ENCODE data around the gene CACNA1D.

Gene CACNA1D

GRCh38 chr3:53833700-53834099, 339.3 kb downstream of the CACNA1D start:
- DNase-seq = no peak

DNA sequence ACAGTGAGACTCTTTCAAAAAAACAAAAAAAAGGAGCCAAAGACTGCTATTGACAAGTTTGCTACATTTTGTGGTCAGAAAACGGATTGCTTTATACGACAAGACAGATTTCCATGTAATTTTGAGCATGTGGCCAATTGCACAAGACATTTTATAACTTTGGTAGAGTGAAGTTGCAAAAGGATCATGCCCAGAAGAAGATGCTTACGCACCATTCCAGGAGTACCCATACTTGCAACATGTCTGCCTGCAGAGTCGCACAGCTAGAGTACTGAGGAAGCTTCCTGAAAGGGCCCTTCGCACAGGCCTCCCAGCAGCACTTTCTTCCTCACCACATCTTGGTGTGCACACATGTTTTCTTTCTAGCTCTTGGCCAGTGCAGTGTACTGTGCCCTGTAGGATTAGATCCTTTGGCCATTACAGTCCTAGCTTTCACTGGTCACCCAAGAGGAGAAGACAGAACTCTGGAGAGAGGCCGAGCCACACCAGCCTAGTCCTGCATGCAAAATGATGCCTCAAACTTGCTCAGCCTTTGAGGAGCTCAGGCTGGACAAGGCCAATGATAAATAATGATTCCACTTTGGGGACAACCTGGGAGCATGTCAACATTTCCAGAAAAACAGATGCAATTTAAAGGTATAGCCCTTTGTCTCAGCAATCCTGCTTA, 340.2 kb downstream of the CACNA1D start:
- DNase-seq = no peak

DNA sequence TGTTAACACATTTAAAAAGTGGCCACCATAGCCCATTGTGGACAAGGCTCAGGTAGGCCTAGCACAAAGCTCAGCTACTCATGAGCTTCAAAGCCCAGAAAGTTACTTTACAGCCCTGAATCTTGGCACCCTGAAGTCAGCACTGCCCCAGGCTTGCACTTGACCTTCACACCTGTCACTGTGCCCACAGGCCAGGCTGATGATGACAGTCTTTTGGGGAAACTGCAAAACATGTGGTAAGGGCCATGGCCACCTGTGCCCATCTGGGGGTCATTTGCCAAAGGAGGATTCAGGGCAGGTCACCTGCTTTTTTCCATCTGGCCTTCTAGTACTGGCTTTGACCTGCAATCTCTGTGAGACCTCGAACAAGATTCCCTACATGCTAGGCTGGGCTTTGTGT, 340.8 kb downstream of the CACNA1D start:
- DNase-seq = no peak

DNA sequence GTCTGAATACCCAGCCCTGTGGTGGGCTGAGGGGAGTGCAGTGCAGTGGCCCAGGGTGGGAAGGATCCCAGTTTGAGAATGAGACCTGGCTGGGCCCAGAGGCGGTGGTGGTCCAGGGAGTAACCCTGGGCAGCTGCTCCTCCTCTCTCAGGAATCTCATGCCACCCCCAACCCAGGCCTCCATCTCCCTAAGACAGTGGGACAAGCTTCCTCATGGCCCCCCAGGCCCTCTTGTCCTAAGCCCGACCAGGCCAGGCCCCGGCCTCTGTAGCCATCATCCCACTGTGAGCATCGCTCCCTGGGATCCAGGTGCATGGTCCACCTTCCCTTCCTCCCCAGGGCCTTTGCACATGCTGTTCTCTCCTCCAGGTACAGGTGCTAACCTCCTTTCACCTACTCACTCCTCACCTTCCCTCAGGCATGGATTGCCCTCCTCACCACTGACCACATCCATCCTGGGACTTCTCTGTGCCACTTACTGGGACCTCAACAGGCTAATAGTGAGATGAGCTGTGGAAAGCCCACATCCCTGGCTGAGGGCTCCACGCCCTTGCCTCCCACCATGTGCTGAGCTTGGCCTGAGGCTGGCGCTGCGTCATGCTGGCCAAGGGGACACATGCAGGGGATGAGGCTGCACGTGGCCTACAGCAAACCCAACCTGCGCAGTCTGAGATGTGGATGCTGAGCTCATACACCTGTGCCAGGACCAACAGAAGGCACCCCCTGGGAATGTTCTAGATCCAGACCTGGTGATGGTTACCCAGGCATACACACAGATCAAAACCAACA, 341.9 kb downstream of the CACNA1D start:
- no peak for DNase-seq

DNA sequence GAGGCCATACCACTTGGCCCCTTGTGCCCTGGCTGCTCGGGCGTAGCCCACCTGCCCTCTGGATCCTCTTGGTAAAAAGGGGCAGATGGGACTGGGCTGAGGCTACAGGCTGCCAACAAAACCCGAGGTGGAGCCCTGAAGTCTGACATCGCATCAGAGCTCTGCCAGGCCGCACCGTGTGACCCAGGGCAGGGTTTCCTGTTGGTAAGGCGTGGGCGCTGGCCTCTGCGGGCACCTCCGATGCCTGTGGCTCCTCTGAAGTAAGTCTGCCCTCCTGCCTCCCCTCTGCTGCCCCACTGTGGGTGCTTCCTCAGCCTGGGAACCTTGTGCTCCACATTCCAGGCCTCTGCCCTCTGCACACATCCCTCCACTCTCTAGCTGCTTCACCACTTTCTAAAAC, 342.9 kb downstream of the CACNA1D start:
- no peak for DNase-seq

- DNase-seq = no peak
Measured at GRCh38 chr3:53841296-53841695, 346.9 kb downstream of the CACNA1D start.

DNA sequence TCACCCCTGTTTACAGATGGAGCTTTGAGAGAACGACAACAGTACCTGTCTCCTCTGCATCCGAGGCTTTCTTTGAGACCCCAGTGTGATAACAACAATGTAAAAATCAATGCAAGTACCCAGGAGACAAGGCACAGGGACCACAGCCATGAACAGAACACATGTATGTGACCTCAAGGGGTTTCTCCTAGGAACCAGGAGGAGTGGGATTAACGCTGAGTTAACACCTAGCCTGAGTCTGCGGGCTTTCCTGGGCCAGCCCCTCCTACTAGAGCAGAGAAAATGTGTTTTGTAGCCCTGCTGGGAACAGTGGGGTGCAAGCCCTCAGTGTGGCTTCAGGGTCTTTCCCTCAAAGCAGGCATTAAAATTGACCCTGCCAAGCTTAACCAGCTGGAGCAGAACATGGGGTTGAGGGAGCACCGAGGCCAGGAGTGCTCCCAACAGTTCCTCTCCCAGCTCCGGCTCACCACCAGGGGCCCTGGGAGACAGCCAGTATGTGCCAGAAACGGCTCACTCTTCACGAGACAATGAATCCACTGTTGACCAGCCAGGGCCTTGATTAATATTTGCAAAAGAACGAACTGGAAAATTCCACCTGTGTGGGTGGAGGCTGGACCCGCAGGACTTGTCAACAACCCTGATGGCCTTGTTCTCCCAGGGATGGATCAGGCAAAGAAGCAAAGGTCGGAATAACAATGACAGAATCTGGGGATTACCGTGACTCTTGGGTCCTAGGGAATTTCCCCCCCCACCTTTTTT, 348.2 kb downstream of the CACNA1D start:
- no peak for DNase-seq

GRCh38 chr3:53843195-53844177, 349.1 kb downstream of the CACNA1D start:
- DNase-seq = no peak

DNA sequence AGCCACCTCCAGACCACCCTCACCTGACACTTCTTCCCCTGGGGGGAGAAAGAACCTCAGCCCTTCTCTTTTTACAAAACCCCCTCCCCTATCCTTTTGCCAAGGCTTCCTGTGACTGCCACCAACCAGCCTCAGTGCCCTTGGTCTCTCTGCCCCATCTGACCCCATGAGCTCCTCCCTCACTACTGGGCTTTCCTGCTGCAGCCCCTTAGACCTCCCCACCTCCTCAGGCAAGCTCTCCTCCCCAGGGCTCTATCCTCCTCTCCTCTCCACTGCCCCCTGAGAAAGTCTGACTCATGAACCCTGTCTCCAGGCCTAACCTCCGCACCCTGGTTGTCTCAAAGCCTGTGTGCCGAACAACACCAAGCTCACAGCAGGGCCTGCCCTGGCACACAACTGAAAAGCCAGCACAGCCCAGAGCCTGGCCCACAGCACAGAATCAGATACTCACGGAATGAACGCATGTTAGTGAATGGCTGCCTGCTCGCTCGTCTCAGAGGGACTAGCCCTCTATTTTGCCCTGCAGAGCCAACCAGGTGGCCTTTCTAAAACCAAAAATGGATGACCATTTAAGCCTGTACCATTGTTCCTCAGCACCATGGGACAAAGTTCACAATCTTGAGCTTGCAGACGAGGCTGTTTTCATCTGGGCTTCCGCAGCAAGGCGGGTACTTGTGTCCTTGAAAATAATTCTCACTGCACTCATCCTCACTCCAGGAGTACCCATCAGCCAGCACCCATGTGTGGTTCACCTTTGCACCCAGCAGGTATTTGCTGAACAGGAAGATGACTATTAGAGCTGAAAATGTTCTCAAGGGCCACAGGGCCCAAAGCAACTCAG, 350.1 kb downstream of the CACNA1D start:
- no peak for DNase-seq

DNA sequence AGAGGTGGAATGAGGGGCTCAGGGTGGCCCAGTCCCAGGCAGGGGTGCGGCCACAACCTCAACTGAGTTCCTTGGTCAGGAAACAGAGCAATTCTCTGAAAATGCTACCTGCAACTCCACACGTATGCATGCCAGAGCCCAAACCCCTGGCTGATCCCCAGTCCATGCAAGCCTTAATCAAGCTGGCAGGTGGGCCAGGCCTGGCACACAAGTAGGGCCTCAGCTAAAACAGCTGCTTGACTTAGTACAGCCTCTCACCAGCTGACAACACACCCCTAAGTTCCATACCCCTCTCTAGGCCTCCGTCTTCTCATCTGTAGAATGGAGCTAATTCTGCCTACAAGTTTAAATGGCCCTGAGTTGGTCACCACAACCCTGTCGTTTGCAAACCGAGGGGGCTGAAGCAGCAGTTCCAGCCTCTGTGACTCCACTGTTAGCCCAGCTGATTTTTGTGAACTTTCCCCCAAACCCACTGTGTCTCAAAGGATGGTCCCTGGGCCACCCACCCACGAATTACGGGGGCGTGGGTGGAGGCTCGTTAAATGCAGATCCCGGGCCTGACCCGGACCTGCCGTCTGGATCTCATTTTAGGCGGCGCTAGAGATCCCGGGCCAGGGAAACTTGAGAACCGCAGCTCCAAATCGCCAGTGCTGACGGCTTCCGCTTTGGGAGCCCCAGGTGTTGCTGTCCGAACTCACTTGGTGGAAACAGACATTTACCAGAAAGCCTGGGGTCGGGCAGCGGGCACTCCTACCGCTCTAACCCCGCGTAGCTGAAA, 350.9 kb downstream of the CACNA1D start:
- DNase-seq = peak; percentile 81

DNA sequence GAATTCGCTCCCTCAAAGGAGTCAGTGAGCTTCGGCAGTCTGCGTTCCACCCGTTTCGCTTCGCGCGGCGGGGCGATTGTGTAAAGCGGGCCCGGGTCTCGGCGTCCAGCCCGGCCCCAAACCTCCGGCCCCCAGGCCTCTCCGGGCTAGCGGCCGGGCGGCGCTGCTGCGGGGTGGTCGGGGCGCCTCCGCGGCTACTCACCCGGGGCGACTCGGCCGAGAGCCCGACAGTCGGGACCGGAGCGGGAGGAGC, 351.4 kb downstream of the CACNA1D start:
- no peak for DNase-seq

DNA sequence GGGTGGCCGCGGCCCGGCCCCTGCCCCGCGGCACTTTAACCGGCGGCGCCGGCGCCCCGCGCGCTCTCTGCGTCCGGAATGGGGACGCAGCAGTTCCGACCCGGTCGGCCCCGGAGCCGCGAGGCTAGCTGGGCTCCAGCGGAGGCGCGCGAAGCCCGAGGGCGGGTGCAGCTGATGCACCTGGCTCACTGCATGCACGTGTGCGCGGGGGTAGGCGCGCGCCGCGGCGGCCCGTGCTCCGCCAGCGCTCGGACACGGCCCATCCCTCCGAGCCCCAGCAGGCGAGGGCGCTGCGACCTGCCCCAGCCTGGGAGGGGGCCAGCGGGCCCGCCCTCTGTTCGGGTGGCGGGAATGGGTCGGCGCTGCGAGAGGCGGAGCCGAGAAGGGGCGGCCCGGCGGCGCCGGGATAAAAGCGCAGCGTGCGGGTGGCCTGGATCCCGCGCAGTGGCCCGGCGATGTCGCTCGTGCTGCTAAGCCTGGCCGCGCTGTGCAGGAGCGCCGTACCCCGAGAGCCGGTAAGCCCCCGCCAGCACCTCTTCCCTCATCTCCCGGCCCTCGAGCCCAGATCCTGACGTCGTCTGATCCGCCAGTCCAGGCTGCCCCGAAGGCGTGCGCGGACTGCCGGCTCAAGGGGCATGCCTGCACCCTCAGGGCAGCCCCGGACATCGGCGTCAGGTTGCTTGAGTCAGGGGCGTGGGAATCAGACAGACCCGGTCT, 351.9 kb downstream of the CACNA1D start, which contains the start of the genes CHDH and IL17RB:
Gene CHDH, minus strand, starts transcription at position 286 of the 717 bp plus-strand sequence. CDS start 22,411 bp downstream, outside the sequence.
Gene IL17RB, plus strand, starts transcription at position 435 of the 717 bp plus-strand sequence. Its CDS starts 21 bp downstream, at position 456.
- DNase-seq = peak; percentile 87

GRCh38 chr3:53846851-53847155, 352.4 kb downstream of the CACNA1D start:
- no peak for DNase-seq

DNA sequence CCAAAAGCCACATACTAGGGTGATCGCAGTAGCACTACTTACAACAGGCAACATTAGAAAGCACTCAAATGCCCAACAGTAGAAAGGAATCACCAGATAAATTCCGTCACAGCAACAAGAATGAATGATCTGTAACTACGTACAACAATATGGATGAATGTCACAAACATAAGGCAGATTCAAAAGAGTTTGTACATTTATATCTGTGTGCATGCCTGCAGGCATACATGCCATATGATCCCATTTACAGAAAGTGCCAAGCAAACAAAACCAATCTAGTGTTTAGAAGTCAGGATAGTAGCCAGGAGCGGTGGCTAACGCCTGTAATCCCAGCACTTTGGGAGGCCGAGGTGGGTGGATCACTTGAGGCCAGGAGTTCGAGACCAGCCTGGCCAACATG, 355.5 kb downstream of the CACNA1D start:
- no peak for DNase-seq

GRCh38 chr3:53850895-53851294, 356.5 kb downstream of the CACNA1D start:
- DNase-seq = no peak

GRCh38 chr3:53856964-53857363, 362.6 kb downstream of the CACNA1D start:
- no peak for DNase-seq

DNA sequence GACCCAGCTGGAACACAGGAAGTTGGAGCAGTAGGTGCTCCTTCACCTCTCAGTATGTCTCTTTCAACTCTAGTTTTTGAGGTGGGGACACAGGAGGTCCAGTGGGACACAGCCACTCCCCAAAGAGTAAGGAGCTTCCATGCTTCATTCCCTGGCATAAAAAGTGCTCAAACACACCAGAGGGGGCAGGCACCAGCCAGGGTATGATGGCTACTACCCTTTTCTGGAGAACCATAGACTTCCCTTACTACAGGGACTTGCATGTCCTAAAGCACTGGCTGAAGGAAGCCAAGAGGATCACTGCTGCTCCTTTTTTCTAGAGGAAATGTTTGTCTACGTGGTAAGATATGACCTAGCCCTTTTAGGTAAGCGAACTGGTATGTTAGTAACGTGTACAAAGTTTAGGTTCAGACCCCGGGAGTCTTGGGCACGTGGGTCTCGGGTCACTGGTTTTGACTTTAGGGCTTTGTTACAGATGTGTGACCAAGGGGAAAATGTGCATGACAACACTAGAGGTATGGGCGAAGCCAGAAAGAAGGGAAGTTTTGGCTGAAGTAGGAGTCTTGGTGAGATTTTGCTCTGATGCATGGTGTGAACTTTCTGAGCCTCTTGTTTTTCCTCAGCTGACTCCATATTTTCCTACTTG, 363.8 kb downstream of the CACNA1D start:
- no peak for DNase-seq

DNA sequence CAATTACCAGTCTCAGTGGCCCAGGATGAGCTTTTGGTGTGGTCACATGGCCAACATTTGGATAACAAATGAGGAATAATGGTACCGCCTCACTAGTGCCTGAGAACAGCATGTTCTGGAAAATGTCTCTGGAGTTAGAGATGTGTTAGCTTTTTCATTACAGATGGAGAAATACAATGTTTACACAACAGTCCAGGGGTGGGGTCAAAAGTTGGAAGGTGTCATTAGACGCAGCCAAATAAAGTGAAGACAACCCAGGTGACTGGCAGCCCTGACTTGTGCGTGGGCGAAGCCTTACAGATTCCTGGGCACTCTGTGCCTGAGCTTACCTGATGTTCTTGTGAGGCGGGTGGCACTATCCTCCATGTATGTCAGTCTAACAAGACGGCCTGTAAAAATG, 364.8 kb downstream of the CACNA1D start:
- no peak for DNase-seq

DNA sequence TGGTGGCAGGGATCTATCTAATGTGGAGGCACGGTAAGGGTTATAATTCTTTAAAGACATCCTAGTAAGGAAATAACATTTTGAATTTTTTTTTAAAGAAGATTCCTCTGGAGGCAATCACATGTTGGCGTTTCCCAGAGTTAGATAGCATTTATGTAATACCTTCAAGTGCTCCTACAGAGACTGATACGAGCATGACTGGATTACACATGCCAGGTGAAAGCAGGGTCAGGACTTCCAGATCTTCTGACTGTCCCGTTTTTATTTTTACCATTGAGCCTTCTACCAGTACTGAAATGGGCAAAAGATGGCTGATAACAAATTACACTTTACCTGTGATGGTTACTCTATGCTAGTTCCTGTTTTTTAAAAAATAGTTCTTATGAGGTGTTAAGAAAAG, 365.8 kb downstream of the CACNA1D start:
- no peak for DNase-seq

DNA sequence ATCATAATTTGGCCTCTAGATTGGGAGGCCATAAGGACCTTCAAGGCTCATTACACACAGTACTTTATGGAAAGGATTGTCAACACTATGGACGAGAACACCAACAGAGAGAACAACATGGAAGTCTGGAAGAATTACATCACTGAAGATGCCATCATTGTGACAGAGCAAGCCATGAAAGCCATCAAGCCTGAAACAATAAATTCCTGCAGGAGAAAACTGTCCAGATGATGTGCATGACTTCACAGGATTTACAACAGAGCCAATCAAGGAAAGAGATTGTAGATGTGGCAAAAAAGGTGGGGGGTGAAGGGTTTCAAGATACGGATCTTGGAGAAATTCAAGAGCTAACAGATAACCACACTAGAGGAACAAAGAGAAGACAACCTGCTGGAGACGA, 367.8 kb downstream of the CACNA1D start:
- no peak for DNase-seq

All from RPMI8226 (cell line).